ENCODE measurements around the gene PPP1R9B.

The PPP1R9B gene

DNA sequence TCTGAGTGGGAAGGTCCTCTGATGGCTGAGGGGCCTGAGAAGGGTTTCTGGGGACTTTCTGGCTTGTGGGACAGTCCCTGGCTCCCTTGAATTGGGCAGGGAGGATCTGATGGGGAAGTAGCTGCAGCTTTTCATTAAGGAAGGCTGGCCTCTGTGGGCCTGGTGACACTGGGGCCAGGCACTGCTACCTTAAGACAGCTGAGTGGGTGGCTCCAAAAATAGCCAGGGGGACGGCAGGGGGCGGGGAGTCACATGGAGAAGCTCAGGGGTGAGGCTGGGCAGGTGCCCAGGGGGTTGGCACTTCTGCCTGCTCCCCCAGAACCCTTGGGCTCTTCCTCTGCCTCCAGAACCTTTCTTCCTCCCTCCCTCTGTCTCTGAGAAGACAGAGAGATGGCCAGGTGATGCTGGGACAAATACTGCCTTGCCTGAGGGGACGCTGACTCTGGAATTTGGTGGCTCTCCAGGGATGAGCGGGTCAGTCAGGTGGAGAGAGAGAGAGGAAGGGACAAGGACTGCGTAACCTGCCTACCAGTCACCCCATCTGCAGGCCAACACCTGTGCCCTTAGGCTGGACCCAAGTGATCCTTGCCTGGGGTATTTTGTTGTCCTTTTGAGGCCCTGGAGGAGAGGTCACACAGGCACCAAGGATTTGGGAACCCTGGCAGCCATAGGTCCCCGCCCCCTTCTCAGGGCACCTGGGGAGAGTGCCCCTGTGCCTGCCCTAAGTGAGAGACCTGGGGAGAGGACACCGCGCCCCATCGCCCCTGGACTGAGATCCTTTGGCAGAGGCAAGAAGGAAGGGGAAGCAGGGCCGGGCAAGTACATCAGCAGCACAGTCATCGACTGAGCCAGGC lies 13.6 kb upstream of the PPP1R9B start:
- peaks cover 35% of the 10 kb centered on the region for H3K4me1 Mint-ChIP-seq (ENCODE audit: low read depth)
- no peak overlapping the region for H3K27ac Mint-ChIP-seq
- peaks cover 1% of the 10 kb centered on the region for H3K36me3 Mint-ChIP-seq (ENCODE audit: low read depth)
- peaks cover 5% of the 10 kb centered on the region for H3K9me3 Mint-ChIP-seq
- DNase-seq (ENCODE audit: low spot score), result no peak
- peaks cover 9% of the 10 kb centered on the region for H3K27me3 Mint-ChIP-seq (ENCODE audit: low read depth)
- H3K4me3 Mint-ChIP-seq, result no peak overlapping the region

GRCh38 chr17:50162466-50163254 lies 12.2 kb upstream of the PPP1R9B start:
- no peak for DNase-seq (ENCODE audit: low spot score)
- Mint-ChIP-seq H3K4me3 (peak overlapping the region; percentile 75), H3K27me3 (ENCODE audit: low read depth) (peaks cover 9% of the 10 kb centered on the region), H3K9me3 (peaks cover 5% of the 10 kb centered on the region), H3K4me1 (ENCODE audit: low read depth) (peaks cover 38% of the 10 kb centered on the region), H3K36me3 (ENCODE audit: low read depth) (peaks cover 1% of the 10 kb centered on the region), H3K27ac (peak overlapping the region; percentile 96)

DNA sequence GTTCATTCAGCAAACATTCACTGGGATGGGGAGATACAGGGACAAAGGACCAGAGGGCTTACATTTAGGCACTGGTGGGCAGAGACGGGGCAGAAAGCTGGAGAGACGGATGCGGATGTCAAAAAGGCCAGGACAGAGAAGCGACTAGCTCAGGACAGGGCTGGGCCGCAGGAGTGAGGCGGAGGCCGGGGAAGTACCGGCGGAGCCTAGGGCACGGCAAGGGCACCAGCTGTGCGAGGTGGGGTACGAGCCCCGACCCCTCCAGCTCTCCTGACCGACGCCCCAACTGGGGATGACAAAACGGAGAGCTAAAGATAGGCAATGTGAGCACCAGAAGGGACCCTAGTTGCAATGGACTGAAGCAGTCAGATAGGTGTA lies 11.4 kb upstream of the PPP1R9B start:
- H3K27me3 Mint-ChIP-seq (ENCODE audit: low read depth), result peaks cover 9% of the 10 kb centered on the region
- peaks cover 38% of the 10 kb centered on the region for H3K4me1 Mint-ChIP-seq (ENCODE audit: low read depth)
- peaks cover 1% of the 10 kb centered on the region for H3K36me3 Mint-ChIP-seq (ENCODE audit: low read depth)

GRCh38 chr17:50161023-50161910 lies 10.8 kb upstream of the PPP1R9B start:
- H3K4me3 Mint-ChIP-seq, result peak overlapping the region; percentile 75
- H3K27ac Mint-ChIP-seq, result peak overlapping the region; percentile 96
- H3K4me1 Mint-ChIP-seq (ENCODE audit: low read depth), result peaks cover 38% of the 10 kb centered on the region
- peaks cover 1% of the 10 kb centered on the region for H3K36me3 Mint-ChIP-seq (ENCODE audit: low read depth)
- H3K27me3 Mint-ChIP-seq (ENCODE audit: low read depth), result peaks cover 9% of the 10 kb centered on the region
- DNase-seq (ENCODE audit: low spot score), result peak; percentile 96
- H3K9me3 Mint-ChIP-seq, result peaks cover 5% of the 10 kb centered on the region

More for the DNA sequence above, 11.4 kb upstream of the PPP1R9B start:
- peaks cover 5% of the 10 kb centered on the region for H3K9me3 Mint-ChIP-seq
- H3K27ac Mint-ChIP-seq, result peak overlapping the region; percentile 96
- H3K4me3 Mint-ChIP-seq, result peak overlapping the region; percentile 75
- DNase-seq (ENCODE audit: low spot score), result no peak

DNA sequence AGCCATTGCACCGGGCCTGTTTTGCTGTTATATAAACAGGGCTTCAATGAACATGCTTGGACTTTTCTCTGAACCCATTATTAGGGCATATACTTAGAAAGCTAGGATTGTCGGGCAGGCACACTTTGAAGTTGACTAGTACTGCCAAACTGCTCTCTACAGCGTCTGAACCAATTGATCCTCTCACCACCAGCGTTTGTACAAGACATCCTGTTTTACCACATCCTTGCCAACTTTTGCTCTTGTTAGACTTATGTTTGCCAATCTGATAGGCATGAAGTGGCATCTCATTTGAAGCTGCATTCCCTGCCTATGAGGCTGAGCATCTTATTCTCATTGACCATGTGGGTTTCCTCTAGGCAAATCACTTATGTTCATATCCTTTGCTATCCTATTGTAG lies 7.4 kb upstream of the PPP1R9B start:
- Mint-ChIP-seq H3K9me3 (peaks cover 5% of the 10 kb centered on the region), H3K4me1 (ENCODE audit: low read depth) (peaks cover 50% of the 10 kb centered on the region), H3K27me3 (ENCODE audit: low read depth) (peaks cover 9% of the 10 kb centered on the region), H3K27ac (no peak overlapping the region), H3K4me3 (no peak overlapping the region), H3K36me3 (ENCODE audit: low read depth) (peaks cover 1% of the 10 kb centered on the region)
- no peak for DNase-seq (ENCODE audit: low spot score)

DNA sequence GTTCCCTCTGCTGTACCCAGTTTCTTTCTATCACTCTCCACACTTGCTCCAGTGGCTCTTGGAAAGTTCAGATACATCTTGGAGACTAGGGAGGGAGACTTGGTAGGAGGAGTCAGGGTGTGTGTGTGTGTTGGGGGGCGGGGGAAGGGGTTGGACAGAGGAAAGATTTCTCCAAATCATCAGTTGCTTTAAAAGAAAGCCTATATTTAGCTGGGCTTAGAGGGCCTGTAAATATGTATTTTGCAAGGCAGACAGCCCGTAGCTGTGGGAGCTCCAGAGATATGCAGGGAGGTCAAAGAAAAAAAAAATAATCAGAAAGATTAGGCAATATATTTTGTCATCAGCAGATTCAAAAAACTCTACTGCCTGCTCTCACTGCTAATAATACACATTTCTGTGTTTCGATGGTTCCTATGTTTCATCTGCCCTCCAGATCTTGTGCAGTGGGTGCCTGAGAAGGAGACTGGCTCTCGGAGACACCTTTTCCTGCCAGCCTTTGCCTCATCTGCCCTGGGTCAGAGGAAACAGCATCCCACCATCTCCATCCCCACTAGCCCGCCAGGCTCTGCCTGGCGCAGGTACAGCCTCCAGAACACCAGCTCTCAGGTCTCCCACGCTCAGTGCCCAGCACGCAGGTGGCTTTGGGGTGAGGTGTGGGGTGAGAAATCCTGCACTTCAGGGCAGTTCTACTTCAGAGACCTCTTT lies 4.8 kb upstream of the PPP1R9B start:
- peak overlapping the region; percentile 52 for H3K27ac Mint-ChIP-seq
- peaks cover 44% of the 10 kb centered on the region for H3K4me1 Mint-ChIP-seq (ENCODE audit: low read depth)
- H3K27me3 Mint-ChIP-seq (ENCODE audit: low read depth), result peaks cover 9% of the 10 kb centered on the region
- no peaks in the 10 kb centered on the region for H3K9me3 Mint-ChIP-seq
- peaks cover 3% of the 10 kb centered on the region for H3K36me3 Mint-ChIP-seq (ENCODE audit: low read depth)
- no peak for DNase-seq (ENCODE audit: low spot score)
- H3K4me3 Mint-ChIP-seq, result peak overlapping the region; percentile 40

GRCh38 chr17:50154604-50155003 lies 4.1 kb upstream of the PPP1R9B start:
- Mint-ChIP-seq H3K9me3 (no peaks in the 10 kb centered on the region), H3K27ac (peak overlapping the region; percentile 52), H3K27me3 (ENCODE audit: low read depth) (peaks cover 3% of the 10 kb centered on the region), H3K4me1 (ENCODE audit: low read depth) (peaks cover 40% of the 10 kb centered on the region), H3K36me3 (ENCODE audit: low read depth) (peaks cover 3% of the 10 kb centered on the region), H3K4me3 (peak overlapping the region; percentile 40)
- DNase-seq (ENCODE audit: low spot score), result no peak

- peaks cover 37% of the 10 kb centered on the region for H3K4me1 Mint-ChIP-seq (ENCODE audit: low read depth)
- H3K36me3 Mint-ChIP-seq (ENCODE audit: low read depth), result peaks cover 5% of the 10 kb centered on the region
- DNase-seq (ENCODE audit: low spot score), result no peak
- no peak overlapping the region for H3K27ac Mint-ChIP-seq
- H3K4me3 Mint-ChIP-seq, result no peak overlapping the region
- no peaks in the 10 kb centered on the region for H3K27me3 Mint-ChIP-seq (ENCODE audit: low read depth)
- no peaks in the 10 kb centered on the region for H3K9me3 Mint-ChIP-seq
These were observed 3.4 kb upstream of the PPP1R9B start for GRCh38 chr17:50153650-50154575.

DNA sequence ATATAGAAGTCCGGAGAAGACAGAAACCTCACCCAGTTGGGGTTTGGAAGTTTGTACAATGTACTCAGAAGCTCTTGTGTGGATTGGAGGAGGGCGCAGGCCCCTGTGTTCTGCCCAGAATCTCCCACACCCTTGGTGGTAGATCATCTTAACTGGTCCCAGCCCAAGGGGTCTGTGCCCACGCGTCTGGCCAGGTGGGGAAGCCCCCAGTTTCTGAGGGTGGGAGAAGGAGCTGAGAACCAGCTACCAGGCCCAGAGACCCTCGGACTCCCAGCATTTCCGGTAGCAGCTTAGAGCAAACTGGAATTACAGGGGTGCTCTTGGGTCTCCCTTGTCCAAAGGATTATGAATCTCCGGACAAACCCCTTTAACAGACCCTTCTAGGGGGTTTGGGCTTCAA lies 2.3 kb upstream of the PPP1R9B start:
- H3K4me3 Mint-ChIP-seq, result peak overlapping the region; percentile 91
- H3K9me3 Mint-ChIP-seq, result no peaks in the 10 kb centered on the region
- H3K27me3 Mint-ChIP-seq (ENCODE audit: low read depth), result no peaks in the 10 kb centered on the region
- no peak for DNase-seq (ENCODE audit: low spot score)
- no peak overlapping the region for H3K27ac Mint-ChIP-seq
- peaks cover 28% of the 10 kb centered on the region for H3K4me1 Mint-ChIP-seq (ENCODE audit: low read depth)
- H3K36me3 Mint-ChIP-seq (ENCODE audit: low read depth), result peaks cover 14% of the 10 kb centered on the region

DNA sequence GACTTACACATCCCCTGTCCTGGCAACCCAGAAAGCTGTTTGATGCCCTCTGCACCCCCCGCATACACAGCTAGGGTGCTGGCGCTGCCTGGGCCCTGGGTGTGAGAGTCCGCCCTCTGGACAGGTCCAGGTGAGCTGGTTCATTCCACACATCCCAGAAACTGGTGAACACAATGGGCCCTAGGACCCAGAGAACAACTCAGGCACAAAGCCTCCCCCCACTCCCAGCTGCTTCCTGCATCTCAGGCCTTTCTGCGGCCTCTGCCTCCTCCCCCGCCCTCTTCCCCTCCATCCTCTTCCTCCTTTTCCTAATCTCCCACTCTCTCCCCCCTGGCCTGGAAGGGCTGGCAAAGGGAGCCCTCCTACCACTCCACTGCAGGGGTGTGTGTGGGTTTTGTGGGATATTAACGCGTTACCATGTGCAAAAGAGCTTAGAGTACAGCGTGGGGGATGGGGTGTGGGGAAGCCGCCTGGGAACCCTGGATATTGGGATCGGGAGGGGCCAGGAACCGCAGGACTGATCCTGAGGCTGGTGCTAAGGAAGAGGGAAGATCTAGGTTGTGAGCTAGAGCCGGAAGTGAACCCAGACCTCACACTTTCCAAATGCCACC lies 1.6 kb upstream of the PPP1R9B start:
- peaks cover 21% of the 10 kb centered on the region for H3K36me3 Mint-ChIP-seq (ENCODE audit: low read depth)
- peak overlapping the region; percentile 94 for H3K27ac Mint-ChIP-seq
- no peaks in the 10 kb centered on the region for H3K27me3 Mint-ChIP-seq (ENCODE audit: low read depth)
- H3K4me1 Mint-ChIP-seq (ENCODE audit: low read depth), result peaks cover 32% of the 10 kb centered on the region
- DNase-seq (ENCODE audit: low spot score), result peak; percentile 66
- H3K4me3 Mint-ChIP-seq, result peak overlapping the region; percentile 91
- no peaks in the 10 kb centered on the region for H3K9me3 Mint-ChIP-seq

GRCh38 chr17:50151041-50151936 lies 812 bp upstream of the PPP1R9B start:
- peak; percentile 89 for DNase-seq (ENCODE audit: low spot score)
- H3K4me1 Mint-ChIP-seq (ENCODE audit: low read depth), result peaks cover 38% of the 10 kb centered on the region
- peak overlapping the region; percentile 91 for H3K4me3 Mint-ChIP-seq
- H3K36me3 Mint-ChIP-seq (ENCODE audit: low read depth), result peaks cover 27% of the 10 kb centered on the region
- no peaks in the 10 kb centered on the region for H3K27me3 Mint-ChIP-seq (ENCODE audit: low read depth)
- no peaks in the 10 kb centered on the region for H3K9me3 Mint-ChIP-seq
- peak overlapping the region; percentile 94 for H3K27ac Mint-ChIP-seq

All from T-helper 2 cell treated with Interferon-gamma antibody and Interleukin-4, amounts not matched to agents 5 μg/mL and 100 μg/mL, for 36 hours (primary cell).